HG02840 (cell line): Measurements from ENCODE around the gene ZC3H18.
"Not testable (repeated sequence)": the region's sequence is repeated elsewhere in the genome, so short reads cannot be mapped to it uniquely, and the experiment has no call there.

ENCODE experiments used
- ATAC-seq: cut with Tn5 transposase; IDR thresholded peaks from one replicate; pipeline ENCODE4 v1.9.1; 2021; ENCODE audit warnings: mild to moderate bottlenecking, moderate library complexity, moderate number of reproducible peaks; ENCODE audit not compliant: unreplicated experiment, low FRiP score

ZC3H18 gene

GRCh38 chr16:88600539-88600896 lies 30.3 kb downstream of the ZC3H18 start:
- no peak for ATAC-seq

DNA sequence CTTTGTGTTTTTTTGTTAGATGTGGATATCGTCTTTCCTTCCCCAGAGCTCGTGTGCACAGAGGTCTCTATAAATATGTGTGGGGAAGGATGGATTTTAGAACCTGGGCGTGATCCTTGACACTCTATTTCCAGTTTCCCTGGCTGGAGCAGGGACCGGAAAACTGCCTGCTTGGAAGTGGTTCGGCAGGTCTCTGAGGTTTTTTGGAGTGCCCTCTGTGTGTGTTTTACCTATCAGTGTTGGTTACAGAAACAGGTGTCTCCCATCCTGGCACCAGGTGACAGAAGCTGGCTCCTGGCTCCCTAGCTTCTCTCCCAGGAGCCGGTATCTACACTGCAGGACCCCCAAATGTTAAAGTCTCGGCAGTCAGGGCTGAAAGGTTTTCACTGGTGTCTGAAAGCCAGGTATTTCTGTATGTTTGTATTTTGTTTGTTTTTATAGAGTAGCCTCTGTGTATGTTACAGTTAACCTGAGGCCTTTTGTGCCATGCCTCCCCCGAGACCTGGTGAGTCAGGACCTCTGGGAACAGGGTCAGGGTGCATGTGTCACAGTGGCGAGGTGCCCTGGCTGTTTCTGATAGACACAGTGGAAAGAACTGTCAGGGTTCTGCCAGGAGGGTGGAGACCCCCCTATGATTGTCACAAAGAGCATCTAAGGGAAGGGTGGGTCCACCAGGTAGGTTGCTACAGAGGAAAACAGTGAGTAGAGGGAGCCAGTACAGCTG lies 31.3 kb downstream of the ZC3H18 start:
- no peak for ATAC-seq

DNA sequence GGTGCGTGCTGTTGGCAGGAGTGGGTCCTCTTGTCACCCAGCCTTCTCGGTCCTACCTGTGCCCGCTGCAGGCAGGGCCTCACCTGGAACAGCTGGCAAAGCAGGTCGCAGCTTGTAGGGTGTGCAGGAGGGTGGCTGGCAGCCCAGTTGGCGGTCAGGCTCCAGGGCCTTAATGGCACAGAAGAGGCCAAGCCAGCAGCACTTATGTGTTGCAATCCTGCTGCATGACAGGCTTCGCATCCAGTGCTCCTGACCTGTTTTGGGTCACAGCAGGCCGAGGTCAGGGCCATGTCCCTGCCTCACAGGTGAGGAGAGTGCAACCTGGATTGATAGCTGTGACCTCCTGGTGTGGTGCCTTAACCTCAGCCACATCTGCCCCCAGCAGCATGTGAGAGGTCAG lies 31.9 kb downstream of the ZC3H18 start:
- ATAC-seq = no peak

GRCh38 chr16:88605186-88606147 lies 35.3 kb downstream of the ZC3H18 start:
- no peak for ATAC-seq

DNA sequence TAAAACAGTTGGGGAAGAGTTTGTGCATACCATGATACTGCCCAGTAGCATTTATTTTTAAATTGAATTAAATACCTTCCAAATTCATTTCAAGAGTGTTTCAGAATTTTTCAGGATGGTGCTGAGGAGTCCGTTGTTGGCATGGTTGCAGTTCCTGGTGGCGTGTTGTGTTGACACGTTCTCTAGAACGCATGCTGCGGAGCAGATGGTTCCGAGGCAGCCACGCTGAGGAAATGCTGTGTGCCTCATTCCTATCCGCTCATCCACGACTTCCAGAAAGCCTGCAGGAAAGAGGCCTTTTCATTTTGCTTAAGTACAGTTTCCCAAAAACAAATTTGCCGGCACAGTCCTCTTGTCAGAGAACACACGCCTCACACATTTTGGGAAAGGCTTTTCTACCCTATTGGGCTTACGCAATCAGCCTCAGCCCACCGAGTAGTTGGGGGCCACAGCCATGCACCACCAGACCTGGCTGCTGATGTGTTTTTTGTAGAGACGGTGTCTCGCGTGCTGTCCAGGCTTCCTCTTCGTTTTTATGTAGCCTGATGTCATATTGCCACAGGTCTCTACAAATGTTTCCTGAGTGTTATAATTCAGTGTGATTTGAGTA lies 36.0 kb downstream of the ZC3H18 start:
- no peak for ATAC-seq

DNA sequence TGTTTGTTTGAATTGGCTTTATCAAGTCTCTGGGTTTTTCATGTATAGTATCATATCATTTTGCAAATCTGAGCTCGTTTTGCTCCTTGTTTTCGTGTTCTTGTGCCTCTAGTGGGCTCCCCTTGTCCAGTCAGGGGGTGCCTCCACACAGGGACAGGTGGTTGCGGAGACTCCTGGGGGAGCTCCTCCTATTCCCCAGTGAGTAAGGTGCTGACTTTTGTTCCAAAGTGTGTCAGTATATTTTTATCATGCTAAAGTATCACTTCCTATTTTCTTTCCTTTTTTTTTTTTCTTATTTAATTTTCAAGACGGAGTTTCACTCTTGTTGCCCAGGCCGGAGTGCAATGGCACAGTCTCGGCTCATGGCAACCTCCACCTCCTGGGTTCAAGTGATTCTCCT lies 37.9 kb downstream of the ZC3H18 start:
- no peak for ATAC-seq

DNA sequence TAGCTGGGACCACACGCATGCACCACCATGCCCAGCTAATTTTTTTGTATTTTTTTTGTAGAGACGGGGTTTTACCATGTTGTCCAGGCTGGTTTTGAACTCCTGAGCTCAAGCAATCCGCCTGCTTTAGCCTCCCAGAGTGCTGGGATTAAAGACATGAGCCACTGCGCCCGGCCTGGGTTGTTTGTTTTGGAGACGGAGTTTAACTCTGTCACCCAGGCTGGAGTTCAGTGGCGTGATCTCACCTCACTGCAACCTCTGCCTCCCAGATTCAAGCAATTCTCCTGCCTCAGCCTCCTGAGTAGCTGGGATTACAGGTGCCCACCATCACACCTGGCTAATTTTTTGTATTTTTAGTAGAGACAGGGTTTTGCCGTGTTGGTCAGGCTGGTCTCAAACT lies 39.2 kb downstream of the ZC3H18 start:
- ATAC-seq = not testable (repeated sequence)

- no peak for ATAC-seq
Observed at GRCh38 chr16:88610080-88610479, 39.9 kb downstream of the ZC3H18 start.

DNA sequence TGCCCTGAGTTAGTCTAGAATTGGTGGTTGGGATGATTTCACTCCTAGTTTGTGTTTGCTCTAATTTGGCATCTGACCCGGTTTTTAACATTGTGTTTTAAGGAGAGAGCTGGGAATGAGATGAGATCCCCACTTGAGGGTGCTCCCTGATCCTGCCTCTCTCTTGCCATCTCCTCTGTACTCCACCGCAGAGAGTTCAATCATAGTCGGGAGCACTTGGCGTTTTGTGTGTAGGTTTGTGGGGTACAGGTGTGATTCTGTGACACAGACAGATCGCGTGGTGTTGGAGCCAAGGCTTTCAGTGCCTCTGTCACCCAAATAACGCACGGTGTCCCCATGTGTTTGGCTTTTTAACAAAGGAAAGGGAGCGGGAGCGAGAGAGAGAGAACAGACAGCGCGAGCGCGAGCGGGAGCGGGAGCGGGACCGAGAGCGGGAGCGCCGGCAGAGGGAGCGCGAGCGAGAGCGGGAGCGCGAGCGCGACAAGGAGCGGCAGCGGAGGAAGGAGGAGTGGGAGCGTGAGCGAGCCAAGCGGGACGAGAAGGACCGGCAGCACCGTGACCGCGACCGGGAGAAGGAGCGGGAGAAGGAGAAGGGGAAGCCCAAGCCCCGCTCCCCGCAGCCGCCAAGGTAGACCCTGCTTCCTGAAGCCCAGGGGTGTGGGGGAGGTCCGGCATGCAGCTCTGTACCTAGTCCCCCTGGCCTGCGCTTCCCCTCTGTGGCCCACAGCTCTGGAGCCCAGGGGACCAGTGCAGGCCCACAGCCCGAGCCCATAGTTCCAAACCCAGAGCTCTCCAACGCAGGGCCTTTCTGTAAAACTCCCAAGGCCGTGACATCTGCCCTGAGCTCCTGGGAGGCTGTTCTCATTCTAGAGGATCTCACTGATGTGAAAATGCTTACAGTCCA lies 41.0 kb downstream of the ZC3H18 start:
- ATAC-seq = no peak

DNA sequence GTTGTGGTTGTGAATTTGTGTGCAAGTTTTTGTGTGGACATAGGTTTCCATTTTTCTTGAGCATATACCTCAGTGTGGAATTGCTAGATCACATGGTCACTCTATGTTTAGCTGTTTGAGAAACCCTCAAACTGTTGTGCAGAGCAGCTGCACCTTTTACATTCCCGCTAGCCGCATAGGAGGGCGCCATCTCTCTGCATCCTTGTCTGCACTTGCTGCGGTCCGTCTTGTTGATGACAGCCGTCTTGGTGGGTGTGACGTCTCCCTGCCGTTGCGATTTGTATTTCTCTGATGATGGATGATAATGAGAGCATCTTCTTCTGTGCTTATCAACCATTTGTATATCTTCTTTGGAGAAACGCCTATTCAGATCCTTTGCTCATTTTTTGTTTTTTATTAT lies 43.1 kb downstream of the ZC3H18 start:
- no peak for ATAC-seq

GRCh38 chr16:88613911-88614817 lies 44.0 kb downstream of the ZC3H18 start:
- no peak for ATAC-seq

GRCh38 chr16:88614818-88615580 lies 44.8 kb downstream of the ZC3H18 start:
- ATAC-seq = no peak

DNA sequence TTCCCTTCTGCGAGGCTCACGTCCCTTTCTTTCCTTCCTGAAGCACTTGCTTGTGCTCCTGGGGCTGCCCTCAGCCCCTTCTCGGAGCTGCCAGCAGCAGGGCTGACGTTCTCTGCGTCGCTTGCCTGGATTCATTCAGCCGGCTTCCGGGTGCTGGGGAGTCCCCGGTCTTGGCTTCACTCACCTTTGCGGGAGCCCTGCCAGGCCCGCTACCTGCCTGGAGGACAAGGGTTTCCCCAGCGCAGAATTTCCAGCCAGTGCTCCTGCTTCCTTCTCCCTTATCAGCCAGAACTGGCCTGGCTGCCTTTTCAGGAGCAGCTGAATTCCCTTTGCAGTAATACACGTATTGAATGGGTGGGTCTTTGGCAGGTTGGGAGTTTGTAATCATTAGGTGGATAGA lies 46.1 kb downstream of the ZC3H18 start:
- ATAC-seq = no peak

GRCh38 chr16:88616736-88617135 lies 46.5 kb downstream of the ZC3H18 start:
- no peak for ATAC-seq

- ATAC-seq = no peak
Observed at GRCh38 chr16:88617268-88618031, 47.2 kb downstream of the ZC3H18 start.

DNA sequence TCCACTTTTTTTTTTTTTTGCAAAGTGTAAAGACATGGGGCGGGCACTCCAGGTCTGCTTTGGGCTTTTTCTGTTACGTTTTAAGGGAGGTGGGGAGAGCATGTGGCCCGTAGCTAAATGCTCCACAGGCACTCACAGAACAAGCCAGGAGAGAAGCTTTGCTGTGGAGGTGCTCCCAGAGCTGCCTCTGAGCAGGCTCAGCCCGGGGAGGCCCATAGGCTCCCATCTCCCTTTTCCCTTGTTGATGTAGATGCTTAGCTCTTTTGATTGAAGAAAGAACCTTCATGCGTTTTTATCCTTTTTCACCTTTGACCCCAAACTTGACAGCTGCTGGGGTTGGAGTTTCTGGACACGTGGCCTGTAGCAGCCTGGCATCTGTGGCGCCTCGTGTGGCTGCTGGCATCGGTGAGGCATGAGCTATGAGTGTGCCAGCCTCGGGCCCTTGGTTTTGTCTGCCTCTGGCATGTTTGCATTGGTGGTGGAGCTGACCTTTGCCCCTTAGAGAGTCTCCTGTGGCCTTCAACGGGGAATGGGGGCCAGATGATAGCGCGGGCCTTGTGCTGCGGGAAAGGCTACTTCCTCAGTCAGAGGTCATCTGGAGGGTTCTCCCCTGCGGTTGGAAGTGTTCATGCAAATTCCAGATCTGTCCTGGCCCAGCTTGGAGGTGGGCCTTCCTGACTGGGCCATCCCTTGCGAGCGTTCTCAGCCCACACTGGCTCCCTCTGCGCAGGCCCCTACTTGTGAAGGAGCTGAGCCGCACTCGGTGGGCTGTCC lies 48.2 kb downstream of the ZC3H18 start:
- no peak for ATAC-seq
